Esophagus muscularis mucosa (tissue), 3 donors: ENCODE measurements around the gene TMEM117.

Source experiments
- POLR2A ChIP-seq: fragments of 450-650 bp; IDR thresholded peaks from one replicate; pipeline ENCODE4 v1.6.1; 2017; ENCODE audit warnings: antibody characterized with exemption, moderate library complexity, mild to moderate bottlenecking, low read depth
- POLR2AphosphoS5 ChIP-seq, 2 donors: sonication (generic); formaldehyde crosslinking; IDR thresholded peaks; one replicate each; pipeline ENCODE4 v1.6.1; 2017; ENCODE audit warnings: antibody characterized with exemption in 2 of 2
- TF ChIP-seq, protein P1 (sequence below), 3 experiments: fragments of 200-600 bp in 2 of 3; fragments of 450-650 bp in 1 of 3; sonication (generic) in 2 of 3; IDR thresholded peaks; one replicate each; pipeline ENCODE4 v1.5.1; 2017 to 2019; ENCODE audit warnings: antibody characterized with exemption in 3 of 3, mild to moderate bottlenecking in 2 of 3, moderate library complexity in 1 of 3

DNA sequence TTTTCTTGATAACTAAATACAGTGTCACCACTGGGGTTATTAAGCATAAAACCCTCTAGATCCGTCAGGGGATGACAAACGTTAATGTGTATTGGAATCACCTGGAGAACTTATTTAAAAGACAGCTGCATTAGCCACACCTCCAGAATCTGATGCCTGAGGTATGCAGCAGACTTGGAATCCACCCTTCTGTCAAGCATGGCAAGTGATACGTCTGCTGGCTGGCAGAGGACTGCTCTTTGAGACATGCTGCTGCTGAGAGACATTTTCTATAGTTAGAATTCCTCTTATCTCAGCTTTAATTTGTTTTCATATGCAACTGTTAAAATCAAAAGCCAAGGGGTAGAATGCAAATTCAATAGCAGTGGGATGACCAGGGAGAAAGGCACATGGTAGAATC lies 544.0 kb downstream of the TMEM117 start:
- TF ChIP-seq POLR2A (no peak), POLR2AphosphoS5 (IDR thresholded peaks at IDR 0.05) (no peak)
- TF ChIP-seq, protein P1, sequence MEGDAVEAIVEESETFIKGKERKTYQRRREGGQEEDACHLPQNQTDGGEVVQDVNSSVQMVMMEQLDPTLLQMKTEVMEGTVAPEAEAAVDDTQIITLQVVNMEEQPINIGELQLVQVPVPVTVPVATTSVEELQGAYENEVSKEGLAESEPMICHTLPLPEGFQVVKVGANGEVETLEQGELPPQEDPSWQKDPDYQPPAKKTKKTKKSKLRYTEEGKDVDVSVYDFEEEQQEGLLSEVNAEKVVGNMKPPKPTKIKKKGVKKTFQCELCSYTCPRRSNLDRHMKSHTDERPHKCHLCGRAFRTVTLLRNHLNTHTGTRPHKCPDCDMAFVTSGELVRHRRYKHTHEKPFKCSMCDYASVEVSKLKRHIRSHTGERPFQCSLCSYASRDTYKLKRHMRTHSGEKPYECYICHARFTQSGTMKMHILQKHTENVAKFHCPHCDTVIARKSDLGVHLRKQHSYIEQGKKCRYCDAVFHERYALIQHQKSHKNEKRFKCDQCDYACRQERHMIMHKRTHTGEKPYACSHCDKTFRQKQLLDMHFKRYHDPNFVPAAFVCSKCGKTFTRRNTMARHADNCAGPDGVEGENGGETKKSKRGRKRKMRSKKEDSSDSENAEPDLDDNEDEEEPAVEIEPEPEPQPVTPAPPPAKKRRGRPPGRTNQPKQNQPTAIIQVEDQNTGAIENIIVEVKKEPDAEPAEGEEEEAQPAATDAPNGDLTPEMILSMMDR (IDR thresholded peaks at IDR 0.05), result no peak
